SU-DHL-6 (cell line): Measurements from ENCODE around the gene ZFYVE9.
"Not testable (repeated sequence)": the region's sequence is repeated elsewhere in the genome, so short reads cannot be mapped to it uniquely, and the experiment has no call there.

ENCODE experiments used
- H2AFZ ChIP-seq: fragments of 200-600 bp; sonication (generic); 2 replicates; pipeline ENCODE4 v1.6.1; 2014; ENCODE audit warnings: low read depth, mild to moderate bottlenecking, moderate library complexity, mixed read lengths, antibody characterized with exemption, low read length; ENCODE audit not compliant: severe bottlenecking
- H3F3A ChIP-seq: fragments of 200-600 bp; shearing (Covaris generic); 2 replicates; pipeline ENCODE4 v1.6.0; 2016; ENCODE audit warnings: antibody characterized with exemption, mild to moderate bottlenecking; ENCODE audit not compliant: insufficient read depth
- H3K27ac ChIP-seq: fragments of 200-600 bp; sonication (generic); 2 replicates; pipeline ENCODE4 v1.5.1; 2016; ENCODE audit warnings: low read depth, mild to moderate bottlenecking, low read length, moderate library complexity, mixed read lengths
- H3K27me3 ChIP-seq: fragments of 200-600 bp; sonication (generic), shearing (Covaris generic); 2 replicates; pipeline ENCODE4 v1.6.0; 2014; ENCODE audit warnings: mild to moderate bottlenecking, low read length
- H3K36me3 ChIP-seq: fragments of 200-600 bp; sonication (generic); 2 replicates; pipeline ENCODE4 v1.6.1; 2014; ENCODE audit warnings: mild to moderate bottlenecking, low read length, mixed read lengths
- H3K4me2 ChIP-seq: fragments of 300-600, 200-600 bp; shearing (Covaris generic), sonication (generic); 2 replicates; pipeline ENCODE4 v1.6.0; 2014; ENCODE audit warnings: low read length, low read depth, mild to moderate bottlenecking; ENCODE audit not compliant: poor library complexity, severe bottlenecking
- H3K4me3 ChIP-seq: fragments of 200-600 bp; sonication (generic); 2 replicates; pipeline ENCODE4 v1.5.1; 2014; ENCODE audit warnings: antibody characterized with exemption, low read length, mild to moderate bottlenecking, mixed read lengths; ENCODE audit not compliant: insufficient read depth, poor library complexity, severe bottlenecking
- H3K79me2 ChIP-seq: fragments of 200-600 bp; sonication (generic); 2 replicates; pipeline ENCODE4 v1.6.1; 2014; ENCODE audit warnings: mild to moderate bottlenecking, low read length, moderate library complexity; ENCODE audit not compliant: insufficient read depth
- H3K9ac ChIP-seq: fragments of 200-600 bp; sonication (generic); 2 replicates; pipeline ENCODE4 v1.7.0; 2014; ENCODE audit warnings: mild to moderate bottlenecking, low read length
- H3K9me2 ChIP-seq: fragments of 200-600 bp; sonication (generic); replicated peaks from 2 replicates; pipeline ENCODE4 v1.6.1; 2014; ENCODE audit warnings: low read length; ENCODE audit not compliant: insufficient read depth
- H3K9me3 ChIP-seq: fragments of 200-600 bp; sonication (generic); 2 replicates; pipeline ENCODE4 v1.6.1; 2014; ENCODE audit warnings: low read length, mixed read lengths; ENCODE audit not compliant: insufficient read depth
- H4K20me1 ChIP-seq: fragments of 200-600 bp; sonication (generic); 2 replicates; pipeline ENCODE4 v1.6.1; 2014; ENCODE audit warnings: low read depth, mild to moderate bottlenecking, antibody characterized with exemption, low read length, moderate library complexity, mixed read lengths
- CTCF ChIP-seq: fragments of 200-600 bp; sonication (generic); IDR thresholded peaks from one replicate; pipeline ENCODE4 v1.5.1; 2017; ENCODE audit warnings: antibody characterized with exemption, mild to moderate bottlenecking, low read length, moderate library complexity; ENCODE audit not compliant: insufficient read depth, poor library complexity, severe bottlenecking
- EZH2phosphoT487 ChIP-seq: fragments of 200-600 bp; sonication (generic), shearing (Covaris generic); conservative IDR thresholded peaks from 2 replicates; pipeline ENCODE4 v1.6.1; 2018; ENCODE audit warnings: mild to moderate bottlenecking, antibody characterized with exemption, low read length, moderate library complexity, mixed read lengths

The ZFYVE9 gene

GRCh38 chr1:52166996-52167753 is 25.3 kb downstream of the ZFYVE9 start:
- no peak overlapping the region for H3K27ac ChIP-seq

GRCh38 chr1:52168373-52169080 is 26.6 kb downstream of the ZFYVE9 start:
- Histone ChIP-seq H3F3A (no peaks in the 10 kb centered on the region), H3K9me2 (no peaks in the 10 kb centered on the region), H3K4me2 (no peak overlapping the region), H3K9me3 (peaks cover 3% of the 10 kb centered on the region; the same call in 1 of the 2 replicates), H3K36me3 (no peaks in the 10 kb centered on the region), H3K4me3 (no peak overlapping the region), H3K27ac (no peak overlapping the region), H2AFZ (no peak overlapping the region), H3K79me2 (no peaks in the 10 kb centered on the region), H3K27me3 (no peaks in the 10 kb centered on the region; the same call in 1 of the 2 replicates), H4K20me1 (no peaks in the 10 kb centered on the region), H3K9ac (no peak overlapping the region)
- TF ChIP-seq CTCF (no peak), EZH2phosphoT487 (no peak)

More at GRCh38 chr1:52166996-52167753, 25.3 kb downstream of the ZFYVE9 start:
- TF ChIP-seq CTCF: no peak
- no peak for TF ChIP-seq EZH2phosphoT487
- H3K9ac ChIP-seq: no peak overlapping the region
- H3K4me3 ChIP-seq: no peak overlapping the region
- H3F3A ChIP-seq: no peaks in the 10 kb centered on the region
- no peaks in the 10 kb centered on the region for H3K79me2 ChIP-seq
- no peak overlapping the region for H3K4me2 ChIP-seq
- H3K36me3 ChIP-seq: no peaks in the 10 kb centered on the region
- peaks cover 3% of the 10 kb centered on the region; the same call in 1 of the 2 replicates for H3K9me3 ChIP-seq
- no peaks in the 10 kb centered on the region for H3K9me2 ChIP-seq
- no peak overlapping the region for H2AFZ ChIP-seq
- no peaks in the 10 kb centered on the region; the same call in 1 of the 2 replicates for H3K27me3 ChIP-seq
- H4K20me1 ChIP-seq: no peaks in the 10 kb centered on the region

- H3F3A ChIP-seq, H2AFZ ChIP-seq, H3K27me3 ChIP-seq, H3K36me3 ChIP-seq, H3K9me3 ChIP-seq, H3K9ac ChIP-seq, H4K20me1 ChIP-seq, H3K4me3 ChIP-seq, H3K4me2 ChIP-seq, H3K79me2 ChIP-seq, H3K9me2 ChIP-seq, H3K27ac ChIP-seq: not testable (repeated sequence)
These were observed 29.3 kb downstream of the ZFYVE9 start for GRCh38 chr1:52171149-52171548.

GRCh38 chr1:52179073-52179472 is 37.2 kb downstream of the ZFYVE9 start:
- no peaks in the 10 kb centered on the region for H3K9me2 ChIP-seq
- no peak overlapping the region for H3K9ac ChIP-seq
- no peak overlapping the region for H2AFZ ChIP-seq
- no peak overlapping the region for H3K27ac ChIP-seq
- TF ChIP-seq CTCF: no peak
- no peak for TF ChIP-seq EZH2phosphoT487
- H3K79me2 ChIP-seq: no peaks in the 10 kb centered on the region
- H3F3A ChIP-seq: no peaks in the 10 kb centered on the region
- no peak overlapping the region for H3K4me3 ChIP-seq
- no peaks in the 10 kb centered on the region for H3K36me3 ChIP-seq
- H3K4me2 ChIP-seq: no peak overlapping the region
- no peaks in the 10 kb centered on the region for H4K20me1 ChIP-seq
- H3K27me3 ChIP-seq: no peaks in the 10 kb centered on the region
- no peaks in the 10 kb centered on the region for H3K9me3 ChIP-seq
